ENCODE measurements around the gene TRAPPC2.
A peak's percentile ranks its signal among the peaks of the same experiment; 100 is the strongest.

Gene TRAPPC2

GRCh38 chrX:13734278-13735172 lies at the start of gene TRAPPC2, which contains the start of gene OFD1:
Gene TRAPPC2 (minus strand): TSS chrX:13734620. CDS start chrX:13719963, 14,657 bp downstream.
Gene OFD1 (plus strand): TSS chrX:13734748. CDS start chrX:13735072, 324 bp downstream.
- DNase-seq (ENCODE audit: extremely low read depth in 1 of 2, low read depth in 1 of 2), result peak; percentile 74 to 82

GRCh38 chrX:13780868-13781427 lies 46.5 kb upstream of the TRAPPC2 start:
- no peak for DNase-seq (ENCODE audit: extremely low read depth in 1 of 2, low read depth in 1 of 2)

- no peak for DNase-seq (ENCODE audit: extremely low read depth in 1 of 2, low read depth in 1 of 2)
These were observed 44.5 kb upstream of the TRAPPC2 start for GRCh38 chrX:13778916-13779315.

GRCh38 chrX:13776387-13776786 lies 42.0 kb upstream of the TRAPPC2 start:
- no peak for DNase-seq (ENCODE audit: extremely low read depth in 1 of 2, low read depth in 1 of 2)

- DNase-seq (ENCODE audit: extremely low read depth in 1 of 2, low read depth in 1 of 2), result no peak
These were observed 41.4 kb upstream of the TRAPPC2 start for GRCh38 chrX:13775837-13776236.

GRCh38 chrX:13774696-13775095 lies 40.3 kb upstream of the TRAPPC2 start:
- DNase-seq (ENCODE audit: extremely low read depth in 1 of 2, low read depth in 1 of 2), result no peak

- no peak for DNase-seq (ENCODE audit: extremely low read depth in 1 of 2, low read depth in 1 of 2)
These were observed 35.7 kb upstream of the TRAPPC2 start for GRCh38 chrX:13770013-13770535.

- no peak for DNase-seq (ENCODE audit: extremely low read depth in 1 of 2, low read depth in 1 of 2)
These were observed 34.5 kb upstream of the TRAPPC2 start for GRCh38 chrX:13768939-13769338.

- DNase-seq (ENCODE audit: extremely low read depth in 1 of 2, low read depth in 1 of 2), result no peak
These were observed 30.3 kb upstream of the TRAPPC2 start for GRCh38 chrX:13764765-13765164.

- DNase-seq (ENCODE audit: extremely low read depth in 1 of 2, low read depth in 1 of 2), result no peak
These were observed 29.9 kb upstream of the TRAPPC2 start for GRCh38 chrX:13764281-13764680.

- no peak for DNase-seq (ENCODE audit: extremely low read depth in 1 of 2, low read depth in 1 of 2)
These were observed 29.1 kb upstream of the TRAPPC2 start for GRCh38 chrX:13763489-13763888.

- DNase-seq (ENCODE audit: extremely low read depth in 1 of 2, low read depth in 1 of 2), result no peak
These were observed 27.4 kb upstream of the TRAPPC2 start for GRCh38 chrX:13761606-13762414.

- DNase-seq (ENCODE audit: extremely low read depth in 1 of 2, low read depth in 1 of 2), result no peak
These were observed 26.0 kb upstream of the TRAPPC2 start for GRCh38 chrX:13760426-13760825.

- no peak for DNase-seq (ENCODE audit: extremely low read depth in 1 of 2, low read depth in 1 of 2)
These were observed 24.8 kb upstream of the TRAPPC2 start for GRCh38 chrX:13759152-13759718.

- no peak for DNase-seq (ENCODE audit: extremely low read depth in 1 of 2, low read depth in 1 of 2)
These were observed 22.0 kb upstream of the TRAPPC2 start for GRCh38 chrX:13756381-13756780.

- no peak for DNase-seq (ENCODE audit: extremely low read depth in 1 of 2, low read depth in 1 of 2)
These were observed 20.8 kb upstream of the TRAPPC2 start for GRCh38 chrX:13755254-13755653.

- no peak for DNase-seq (ENCODE audit: extremely low read depth in 1 of 2, low read depth in 1 of 2)
These were observed 20.3 kb upstream of the TRAPPC2 start for GRCh38 chrX:13754765-13755164.

GRCh38 chrX:13752646-13753045 lies 18.2 kb upstream of the TRAPPC2 start:
- no peak for DNase-seq (ENCODE audit: extremely low read depth in 1 of 2, low read depth in 1 of 2)

GRCh38 chrX:13752141-13752540 lies 17.7 kb upstream of the TRAPPC2 start:
- no peak for DNase-seq (ENCODE audit: extremely low read depth in 1 of 2, low read depth in 1 of 2)

GRCh38 chrX:13750812-13751211 lies 16.4 kb upstream of the TRAPPC2 start:
- DNase-seq (ENCODE audit: extremely low read depth in 1 of 2, low read depth in 1 of 2), result no peak

- DNase-seq (ENCODE audit: extremely low read depth in 1 of 2, low read depth in 1 of 2), result no peak
These were observed 15.8 kb upstream of the TRAPPC2 start for GRCh38 chrX:13750204-13750603.
